Measurements from ENCODE around the gene TRIM39.

TRIM39 gene

GRCh38 chr6:30328397-30328796, 1.7 kb downstream of the TRIM39 start:
- DNase-seq = no peak

- DNase-seq = no peak
Measured at GRCh38 chr6:30329331-30329730, 2.6 kb downstream of the TRIM39 start.

GRCh38 chr6:30331981-30332380, 5.3 kb downstream of the TRIM39 start:
- no peak for DNase-seq

- DNase-seq = no peak
Measured at GRCh38 chr6:30334075-30334783, 7.5 kb downstream of the TRIM39 start.

GRCh38 chr6:30340589-30341054, 13.9 kb downstream of the TRIM39 start:
- no peak for DNase-seq

GRCh38 chr6:30341218-30341617, 14.5 kb downstream of the TRIM39 start:
- DNase-seq = no peak

- DNase-seq = no peak
Measured at GRCh38 chr6:30341728-30342127, 15.0 kb downstream of the TRIM39 start.

- DNase-seq = no peak
Measured at GRCh38 chr6:30344191-30344867, 17.6 kb downstream of the TRIM39 start.

GRCh38 chr6:30344868-30345671, 18.3 kb downstream of the TRIM39 start, which contains the start of gene RPP21:
RPP21 (plus strand) TSS chr6:30345156; CDS start chr6:30345172, 16 bp downstream.
- peak; percentile 63 to 65 for DNase-seq

GRCh38 chr6:30345852-30346251, 19.1 kb downstream of the TRIM39 start:
- no peak for DNase-seq

- peak; percentile 2 to 8 for DNase-seq
Measured at GRCh38 chr6:30348957-30349356, 22.2 kb downstream of the TRIM39 start.

GRCh38 chr6:30349421-30350177, 22.9 kb downstream of the TRIM39 start:
- DNase-seq = peak; percentile 22 to 35

GRCh38 chr6:30350524-30350923, 23.8 kb downstream of the TRIM39 start:
- no peak for DNase-seq

- DNase-seq = no peak
Measured at GRCh38 chr6:30352550-30352949, 25.8 kb downstream of the TRIM39 start.

GRCh38 chr6:30355281-30355680, 28.6 kb downstream of the TRIM39 start:
- DNase-seq = no peak

GRCh38 chr6:30356536-30356935, 29.8 kb downstream of the TRIM39 start:
- DNase-seq = no peak

GRCh38 chr6:30357678-30358540, 31.2 kb downstream of the TRIM39 start:
- peak; percentile 67 to 80 for DNase-seq

- no peak for DNase-seq
Measured at GRCh38 chr6:30359276-30359675, 32.5 kb downstream of the TRIM39 start.

- no peak for DNase-seq
Measured at GRCh38 chr6:30360139-30360538, 33.4 kb downstream of the TRIM39 start.

- DNase-seq = no peak
Measured at GRCh38 chr6:30361661-30362060, 34.9 kb downstream of the TRIM39 start.

GRCh38 chr6:30363459-30363858, 36.7 kb downstream of the TRIM39 start:
- DNase-seq = no peak

GRCh38 chr6:30364591-30364990, 37.9 kb downstream of the TRIM39 start:
- DNase-seq = peak in 1 of 2 experiments; percentile 38
